ENCODE measurements around the gene HOXA7.

HOXA7 gene

DNA sequence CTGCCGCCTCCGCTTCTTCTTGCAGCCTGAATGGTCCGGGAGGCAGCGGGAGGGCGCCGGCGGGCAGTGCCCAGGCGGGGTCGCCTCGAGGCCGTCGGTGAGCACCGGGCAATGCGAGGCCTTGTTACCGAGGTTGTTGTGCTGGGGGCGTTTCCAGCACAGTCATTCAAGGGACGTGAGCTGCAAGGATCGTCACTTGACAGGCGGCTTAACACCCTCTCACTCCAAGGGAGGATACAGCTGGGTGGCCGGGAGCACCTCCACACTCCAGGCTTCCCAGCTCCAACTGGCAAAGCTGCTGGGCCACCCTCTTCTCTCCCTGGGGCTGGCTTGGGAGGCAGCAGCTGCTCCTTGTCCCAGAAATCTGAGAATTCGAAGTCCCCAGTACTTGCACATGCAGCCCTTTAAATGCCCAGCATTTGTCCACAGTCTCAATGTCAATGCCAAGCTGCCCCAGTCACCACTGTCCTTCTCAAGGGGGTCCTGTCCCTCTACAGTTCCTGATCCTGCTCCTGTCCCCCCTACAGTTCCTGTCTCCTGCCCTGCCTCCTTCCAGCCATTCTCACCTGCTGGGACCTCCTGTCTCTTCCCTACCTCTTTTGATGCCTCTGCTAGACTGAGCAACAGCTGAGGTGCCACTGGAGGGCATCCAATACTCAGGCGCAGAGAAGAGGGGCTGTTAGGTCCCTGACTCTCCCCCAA is 33.0 kb upstream of the HOXA7 start:
- Histone ChIP-seq H3K27me3 (ENCODE audit: control insufficient read depth, low read length) (peaks cover 99% of the 10 kb centered on the region), H3K27ac (ENCODE audit: low read depth, low read length) (no peak overlapping the region), H3K4me1 (ENCODE audit: control insufficient read depth, low read length) (peaks cover 22% of the 10 kb centered on the region), H4K20me1 (ENCODE audit: control insufficient read depth, insufficient read depth, low read depth, low read length) (0 out of 2 replicates have a peak, but pooled peaks cover 8% of the 10 kb centered on the region), H3K36me3 (ENCODE audit: control insufficient read depth, low read length) (no peaks in the 10 kb centered on the region), H3K9me3 (ENCODE audit: control insufficient read depth, insufficient read depth, low read length) (no peaks in the 10 kb centered on the region), H3K9me2 (replicated peaks; ENCODE audit: control insufficient read depth, low read length) (no peaks in the 10 kb centered on the region), H3K4me2 (ENCODE audit: low read length) (peak overlapping the region; percentile 57), H3F3A (ENCODE audit: control insufficient read depth, insufficient read depth) (peaks cover 2% of the 10 kb centered on the region; the same call in 1 of the 2 replicates), H3K4me3 (ENCODE audit: low read length) (peak overlapping the region; percentile 44), H3K79me2 (ENCODE audit: control insufficient read depth, low read length) (no peaks in the 10 kb centered on the region)
- TF ChIP-seq EZH2phosphoT487 (IDR thresholded peaks at IDR 0.05; ENCODE audit: borderline replicate concordance, low read length) = no peak
- TF ChIP-seq, protein P1, sequence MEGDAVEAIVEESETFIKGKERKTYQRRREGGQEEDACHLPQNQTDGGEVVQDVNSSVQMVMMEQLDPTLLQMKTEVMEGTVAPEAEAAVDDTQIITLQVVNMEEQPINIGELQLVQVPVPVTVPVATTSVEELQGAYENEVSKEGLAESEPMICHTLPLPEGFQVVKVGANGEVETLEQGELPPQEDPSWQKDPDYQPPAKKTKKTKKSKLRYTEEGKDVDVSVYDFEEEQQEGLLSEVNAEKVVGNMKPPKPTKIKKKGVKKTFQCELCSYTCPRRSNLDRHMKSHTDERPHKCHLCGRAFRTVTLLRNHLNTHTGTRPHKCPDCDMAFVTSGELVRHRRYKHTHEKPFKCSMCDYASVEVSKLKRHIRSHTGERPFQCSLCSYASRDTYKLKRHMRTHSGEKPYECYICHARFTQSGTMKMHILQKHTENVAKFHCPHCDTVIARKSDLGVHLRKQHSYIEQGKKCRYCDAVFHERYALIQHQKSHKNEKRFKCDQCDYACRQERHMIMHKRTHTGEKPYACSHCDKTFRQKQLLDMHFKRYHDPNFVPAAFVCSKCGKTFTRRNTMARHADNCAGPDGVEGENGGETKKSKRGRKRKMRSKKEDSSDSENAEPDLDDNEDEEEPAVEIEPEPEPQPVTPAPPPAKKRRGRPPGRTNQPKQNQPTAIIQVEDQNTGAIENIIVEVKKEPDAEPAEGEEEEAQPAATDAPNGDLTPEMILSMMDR (IDR thresholded peaks at IDR 0.05; ENCODE audit: low read depth, low read length, poor library complexity, severe bottlenecking) = no peak

DNA sequence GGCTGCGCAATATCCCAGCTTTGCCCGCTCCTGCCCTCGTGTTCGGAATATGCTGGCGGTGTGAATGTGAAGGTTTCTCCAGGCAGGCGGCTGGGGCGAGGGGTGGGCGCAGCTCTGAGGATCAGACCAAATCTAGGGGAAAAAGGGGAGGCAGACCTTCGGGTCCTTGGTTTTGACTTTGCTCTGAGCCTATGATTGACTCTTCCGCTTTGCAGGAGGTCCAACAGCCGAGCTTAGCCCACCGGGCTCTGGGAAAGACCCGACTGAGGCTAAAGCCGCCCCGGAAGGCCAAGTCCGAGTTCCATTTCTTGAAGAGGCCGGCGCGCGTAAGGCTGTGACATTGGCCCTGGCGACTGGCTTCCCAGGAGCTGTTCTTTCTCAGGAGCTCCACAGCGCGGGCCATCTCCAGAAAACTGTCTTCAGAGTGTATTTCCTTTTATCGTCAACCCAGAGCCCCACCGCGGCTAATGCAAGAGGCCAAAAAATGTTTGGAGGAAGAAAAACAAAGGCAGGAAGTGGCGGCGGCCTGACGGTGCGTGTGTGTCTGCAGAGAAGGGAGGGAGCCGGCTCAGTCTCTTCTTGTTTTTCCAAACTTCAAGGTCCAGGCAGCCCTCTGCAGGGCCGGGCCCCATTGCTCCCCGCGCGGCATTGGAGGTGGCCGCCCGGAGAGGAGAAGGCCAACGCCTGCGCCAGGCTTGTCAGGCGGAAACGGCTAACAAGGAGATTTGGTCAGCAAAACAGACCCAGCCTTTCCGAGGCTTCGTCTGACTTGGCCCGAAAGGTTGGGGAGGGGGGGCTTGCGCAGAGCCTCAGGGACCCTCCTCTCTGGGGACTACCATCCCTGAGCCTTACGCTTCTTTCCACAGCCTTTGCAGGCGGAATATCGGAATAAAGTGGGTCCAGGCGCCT is 32.2 kb upstream of the HOXA7 start:
- Histone ChIP-seq H3K9me3 (ENCODE audit: control insufficient read depth, insufficient read depth, low read length) (no peaks in the 10 kb centered on the region), H4K20me1 (ENCODE audit: control insufficient read depth, insufficient read depth, low read depth, low read length) (0 out of 2 replicates have a peak, but pooled peaks cover 8% of the 10 kb centered on the region), H3F3A (ENCODE audit: control insufficient read depth, insufficient read depth) (peaks cover 2% of the 10 kb centered on the region; the same call in 1 of the 2 replicates), H3K79me2 (ENCODE audit: control insufficient read depth, low read length) (no peaks in the 10 kb centered on the region), H3K4me2 (ENCODE audit: low read length) (peak overlapping the region; percentile 57), H3K27me3 (ENCODE audit: control insufficient read depth, low read length) (peaks cover 98% of the 10 kb centered on the region), H3K27ac (ENCODE audit: low read depth, low read length) (no peak overlapping the region), H3K36me3 (ENCODE audit: control insufficient read depth, low read length) (no peaks in the 10 kb centered on the region), H3K9me2 (replicated peaks; ENCODE audit: control insufficient read depth, low read length) (no peaks in the 10 kb centered on the region), H3K4me3 (ENCODE audit: low read length) (peak overlapping the region; percentile 44), H3K4me1 (ENCODE audit: control insufficient read depth, low read length) (peaks cover 29% of the 10 kb centered on the region)
- TF ChIP-seq, protein P1 (IDR thresholded peaks at IDR 0.05; ENCODE audit: low read depth, low read length, poor library complexity, severe bottlenecking) = no peak
- TF ChIP-seq EZH2phosphoT487 (IDR thresholded peaks at IDR 0.05; ENCODE audit: borderline replicate concordance, low read length) = peak; percentile 82; the same call in 1 of the 2 replicates

DNA sequence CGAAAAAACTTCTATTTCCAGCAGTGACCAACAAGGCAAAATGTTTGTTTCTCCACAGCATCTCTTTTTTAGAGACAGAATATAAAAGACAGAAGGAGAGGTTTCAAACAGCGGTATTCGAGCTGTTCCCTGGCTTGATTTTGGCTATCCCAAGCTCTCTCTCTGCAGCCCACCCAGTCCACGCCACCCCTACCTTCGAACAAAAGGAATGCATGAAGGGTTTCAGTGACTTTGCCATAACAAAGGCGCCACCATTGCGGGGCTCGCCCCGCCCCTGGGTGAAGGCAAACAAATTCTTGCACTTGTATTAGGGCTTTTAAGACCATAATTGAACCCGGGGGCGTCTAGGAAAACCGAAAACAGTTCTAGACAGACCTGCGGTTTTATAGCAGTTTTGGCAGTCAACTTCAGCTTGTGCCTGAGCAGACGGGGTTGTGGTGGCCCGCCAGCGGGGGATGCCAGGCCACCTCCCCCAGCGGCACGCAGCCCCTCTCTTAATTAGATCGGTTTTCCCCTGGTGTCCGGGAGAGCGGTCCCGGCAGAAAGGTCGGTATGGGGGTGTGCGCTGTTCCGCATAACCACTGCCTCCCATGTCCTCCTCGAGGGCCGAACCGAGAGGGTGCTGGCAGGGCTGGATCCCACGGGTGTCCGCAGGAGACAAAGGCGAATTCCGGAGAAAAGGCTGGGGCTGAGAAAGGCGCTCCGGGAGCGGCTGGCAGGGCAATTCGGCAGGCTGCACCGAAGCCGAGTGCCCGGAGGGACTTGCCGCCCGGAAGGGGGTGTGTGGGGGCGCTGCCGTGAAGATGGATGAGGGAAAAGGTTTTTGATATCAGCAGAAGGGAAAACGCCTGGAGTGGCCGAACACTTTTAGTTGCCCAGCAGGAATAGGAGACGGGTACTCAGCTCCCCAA is 31.3 kb upstream of the HOXA7 start:
- Histone ChIP-seq H3K36me3 (ENCODE audit: control insufficient read depth, low read length) (no peaks in the 10 kb centered on the region), H3K79me2 (ENCODE audit: control insufficient read depth, low read length) (no peaks in the 10 kb centered on the region), H3K27ac (ENCODE audit: low read depth, low read length) (no peak overlapping the region), H3K4me2 (ENCODE audit: low read length) (peak overlapping the region; percentile 57), H3K4me3 (ENCODE audit: low read length) (no peak overlapping the region), H3K9me3 (ENCODE audit: control insufficient read depth, insufficient read depth, low read length) (no peaks in the 10 kb centered on the region), H3K27me3 (ENCODE audit: control insufficient read depth, low read length) (peaks cover 98% of the 10 kb centered on the region), H4K20me1 (ENCODE audit: control insufficient read depth, insufficient read depth, low read depth, low read length) (0 out of 2 replicates have a peak, but pooled peaks cover 5% of the 10 kb centered on the region), H3K9me2 (replicated peaks; ENCODE audit: control insufficient read depth, low read length) (no peaks in the 10 kb centered on the region), H3F3A (ENCODE audit: control insufficient read depth, insufficient read depth) (peaks cover 2% of the 10 kb centered on the region; the same call in 1 of the 2 replicates), H3K4me1 (ENCODE audit: control insufficient read depth, low read length) (peaks cover 34% of the 10 kb centered on the region)
- TF ChIP-seq EZH2phosphoT487 (IDR thresholded peaks at IDR 0.05; ENCODE audit: borderline replicate concordance, low read length) = peak; percentile 88
- TF ChIP-seq, protein P1 (IDR thresholded peaks at IDR 0.05; ENCODE audit: low read depth, low read length, poor library complexity, severe bottlenecking) = no peak
